GM18511 (cell line): Measurements from ENCODE around the gene FES.
"Not testable (repeated sequence)": the region's sequence is repeated elsewhere in the genome, so short reads cannot be mapped to it uniquely, and the experiment has no call there.

ENCODE experiments used
- ATAC-seq: cut with Tn5 transposase; IDR thresholded peaks from one replicate; pipeline ENCODE4 v1.9.1; 2021; ENCODE audit warnings: mild to moderate bottlenecking, moderate library complexity; ENCODE audit not compliant: unreplicated experiment

FES gene

GRCh38 chr15:90907838-90908507 lies 23.7 kb downstream of the FES start:
- no peak for ATAC-seq

- not testable (repeated sequence) for ATAC-seq
Observed at GRCh38 chr15:90909449-90909848, 25.1 kb downstream of the FES start.

GRCh38 chr15:90909976-90910375 lies 25.7 kb downstream of the FES start:
- ATAC-seq: no peak

- ATAC-seq: no peak
Observed at GRCh38 chr15:90910441-90911301, 26.4 kb downstream of the FES start.

- no peak for ATAC-seq
Observed at GRCh38 chr15:90911302-90911623, 27.0 kb downstream of the FES start.

GRCh38 chr15:90911906-90912769 lies 27.8 kb downstream of the FES start:
- no peak for ATAC-seq

GRCh38 chr15:90912770-90913075 lies 28.4 kb downstream of the FES start:
- no peak for ATAC-seq

- no peak for ATAC-seq
Observed at GRCh38 chr15:90913398-90913944, 29.2 kb downstream of the FES start.

- ATAC-seq: no peak
Observed at GRCh38 chr15:90914305-90915080, 30.2 kb downstream of the FES start.

- ATAC-seq: no peak
Observed at GRCh38 chr15:90915216-90915807, 31.0 kb downstream of the FES start.

- ATAC-seq: no peak
Observed at GRCh38 chr15:90915808-90916440, 31.6 kb downstream of the FES start.

- ATAC-seq: no peak
Observed at GRCh38 chr15:90916461-90916860, 32.2 kb downstream of the FES start.

- no peak for ATAC-seq
Observed at GRCh38 chr15:90917569-90917968, 33.3 kb downstream of the FES start.

GRCh38 chr15:90918034-90918788 lies 33.9 kb downstream of the FES start:
- no peak for ATAC-seq

GRCh38 chr15:90918835-90919234 lies 34.5 kb downstream of the FES start:
- no peak for ATAC-seq

- no peak for ATAC-seq
Observed at GRCh38 chr15:90921887-90922286, 37.6 kb downstream of the FES start.

- peak; percentile 91 for ATAC-seq
Observed at GRCh38 chr15:90922712-90923322, 38.5 kb downstream of the FES start.

GRCh38 chr15:90924375-90924774 lies 40.1 kb downstream of the FES start:
- peak; percentile 66 for ATAC-seq

GRCh38 chr15:90926766-90927165 lies 42.5 kb downstream of the FES start:
- ATAC-seq: not testable (repeated sequence)
